Measurements from ENCODE around the gene TES.

- TF ChIP-seq RCOR1 (IDR thresholded peaks at IDR 0.05; ENCODE audit: borderline replicate concordance in 1 of 2, low read depth in 2 of 2, low read length in 2 of 2) (no peak), TAF1 (IDR thresholded peaks at IDR 0.05; ENCODE audit: control insufficient read depth, extremely low read depth, insufficient read depth, low read length, severe bottlenecking) (no peak), CTCF (IDR thresholded peaks at IDR 0.05 in 2 of 3, conservative IDR thresholded peaks at IDR 0.05 in 1 of 3; ENCODE audit: insufficient read depth in 2 of 3, low read depth in 1 of 3, low read length in 3 of 3) (no peak), RAD21 (CRISPR knock-in tag; conservative IDR thresholded peaks at IDR 0.05 in 1 of 2, IDR thresholded peaks at IDR 0.05 in 1 of 2) (no peak), TGIF2 (CRISPR knock-in tag; IDR thresholded peaks at IDR 0.05) (no peak), E2F1 (CRISPR knock-in tag; IDR thresholded peaks at IDR 0.05) (no peak), EGR1 (conservative IDR thresholded peaks at IDR 0.05) (no peak), JUN (IDR thresholded peaks at IDR 0.05; ENCODE audit: borderline replicate concordance, low read depth, low read length) (no peak), JUN (CRISPR knock-in tag; IDR thresholded peaks at IDR 0.05; ENCODE audit: borderline replicate concordance) (no peak), CBFB (CRISPR knock-in tag; IDR thresholded peaks at IDR 0.05) (no peak)
- TF ChIP-seq, protein P1, sequence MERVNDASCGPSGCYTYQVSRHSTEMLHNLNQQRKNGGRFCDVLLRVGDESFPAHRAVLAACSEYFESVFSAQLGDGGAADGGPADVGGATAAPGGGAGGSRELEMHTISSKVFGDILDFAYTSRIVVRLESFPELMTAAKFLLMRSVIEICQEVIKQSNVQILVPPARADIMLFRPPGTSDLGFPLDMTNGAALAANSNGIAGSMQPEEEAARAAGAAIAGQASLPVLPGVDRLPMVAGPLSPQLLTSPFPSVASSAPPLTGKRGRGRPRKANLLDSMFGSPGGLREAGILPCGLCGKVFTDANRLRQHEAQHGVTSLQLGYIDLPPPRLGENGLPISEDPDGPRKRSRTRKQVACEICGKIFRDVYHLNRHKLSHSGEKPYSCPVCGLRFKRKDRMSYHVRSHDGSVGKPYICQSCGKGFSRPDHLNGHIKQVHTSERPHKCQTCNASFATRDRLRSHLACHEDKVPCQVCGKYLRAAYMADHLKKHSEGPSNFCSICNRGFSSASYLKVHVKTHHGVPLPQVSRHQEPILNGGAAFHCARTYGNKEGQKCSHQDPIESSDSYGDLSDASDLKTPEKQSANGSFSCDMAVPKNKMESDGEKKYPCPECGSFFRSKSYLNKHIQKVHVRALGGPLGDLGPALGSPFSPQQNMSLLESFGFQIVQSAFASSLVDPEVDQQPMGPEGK (CRISPR knock-in tag; IDR thresholded peaks at IDR 0.05; ENCODE audit: borderline replicate concordance) = no peak
Measured at GRCh38 chr7:116230191-116231005, 20.1 kb downstream of the TES start.

All from K562 (cell line).